ENCODE measurements around the gene EPHA8.

EPHA8 gene

GRCh38 chr1:22584001-22584562 is 20.8 kb downstream of the EPHA8 start:
- Histone ChIP-seq H3K4me3 (ENCODE audit: low read length) (no peak overlapping the region), H3K4me1 (ENCODE audit: control insufficient read depth, insufficient read depth, low read length) (peaks cover 8% of the 10 kb centered on the region), H3K9me3 (ENCODE audit: control insufficient read depth, low read length) (no peaks in the 10 kb centered on the region), H3K36me3 (ENCODE audit: control insufficient read depth, insufficient read depth, low read length, severe bottlenecking) (no peaks in the 10 kb centered on the region), H3K9ac (ENCODE audit: low read length) (no peak overlapping the region), H3K27me3 (replicated peaks; ENCODE audit: control insufficient read depth, insufficient read depth, low read length) (peaks cover 60% of the 10 kb centered on the region)
- DNase-seq (ENCODE audit: low read depth): peak; percentile 22

- Histone ChIP-seq H3K4me3 (ENCODE audit: low read length) (no peak overlapping the region), H3K4me1 (ENCODE audit: control insufficient read depth, insufficient read depth, low read length) (peaks cover 8% of the 10 kb centered on the region), H3K27me3 (replicated peaks; ENCODE audit: control insufficient read depth, insufficient read depth, low read length) (peaks cover 69% of the 10 kb centered on the region), H3K36me3 (ENCODE audit: control insufficient read depth, insufficient read depth, low read length, severe bottlenecking) (no peaks in the 10 kb centered on the region), H3K9ac (ENCODE audit: low read length) (no peak overlapping the region), H3K9me3 (ENCODE audit: control insufficient read depth, low read length) (no peaks in the 10 kb centered on the region)
- DNase-seq (ENCODE audit: low read depth): no peak
These were observed 21.7 kb downstream of the EPHA8 start for GRCh38 chr1:22584970-22585369.

GRCh38 chr1:22585471-22585870 is 22.2 kb downstream of the EPHA8 start:
- no peak overlapping the region for H3K9ac ChIP-seq (ENCODE audit: low read length)

GRCh38 chr1:22586356-22587130 is 23.3 kb downstream of the EPHA8 start:
- Histone ChIP-seq H3K4me3 (ENCODE audit: low read length) (no peak overlapping the region), H3K9me3 (ENCODE audit: control insufficient read depth, low read length) (no peaks in the 10 kb centered on the region), H3K9ac (ENCODE audit: low read length) (no peak overlapping the region), H3K4me1 (ENCODE audit: control insufficient read depth, insufficient read depth, low read length) (peaks cover 8% of the 10 kb centered on the region), H3K27me3 (replicated peaks; ENCODE audit: control insufficient read depth, insufficient read depth, low read length) (peaks cover 66% of the 10 kb centered on the region), H3K36me3 (ENCODE audit: control insufficient read depth, insufficient read depth, low read length, severe bottlenecking) (no peaks in the 10 kb centered on the region)
- no peak for DNase-seq (ENCODE audit: low read depth)

More at GRCh38 chr1:22585471-22585870, 22.2 kb downstream of the EPHA8 start:
- H3K4me1 ChIP-seq (ENCODE audit: control insufficient read depth, insufficient read depth, low read length): peaks cover 8% of the 10 kb centered on the region
- no peaks in the 10 kb centered on the region for H3K9me3 ChIP-seq (ENCODE audit: control insufficient read depth, low read length)
- H3K4me3 ChIP-seq (ENCODE audit: low read length): no peak overlapping the region
- DNase-seq (ENCODE audit: low read depth): no peak
- H3K36me3 ChIP-seq (ENCODE audit: control insufficient read depth, insufficient read depth, low read length, severe bottlenecking): no peaks in the 10 kb centered on the region
- peaks cover 73% of the 10 kb centered on the region for H3K27me3 ChIP-seq (replicated peaks; ENCODE audit: control insufficient read depth, insufficient read depth, low read length)

- Histone ChIP-seq H3K4me3 (ENCODE audit: low read length) (no peak overlapping the region), H3K9ac (ENCODE audit: low read length) (no peak overlapping the region), H3K36me3 (ENCODE audit: control insufficient read depth, insufficient read depth, low read length, severe bottlenecking) (no peaks in the 10 kb centered on the region), H3K27me3 (replicated peaks; ENCODE audit: control insufficient read depth, insufficient read depth, low read length) (peaks cover 66% of the 10 kb centered on the region), H3K9me3 (ENCODE audit: control insufficient read depth, low read length) (no peaks in the 10 kb centered on the region), H3K4me1 (ENCODE audit: control insufficient read depth, insufficient read depth, low read length) (peaks cover 8% of the 10 kb centered on the region)
- DNase-seq (ENCODE audit: low read depth): no peak
These were observed 24.0 kb downstream of the EPHA8 start for GRCh38 chr1:22587247-22587646.

- Histone ChIP-seq H3K27me3 (replicated peaks; ENCODE audit: control insufficient read depth, insufficient read depth, low read length) (peaks cover 63% of the 10 kb centered on the region), H3K36me3 (ENCODE audit: control insufficient read depth, insufficient read depth, low read length, severe bottlenecking) (no peaks in the 10 kb centered on the region)
These were observed 25.7 kb downstream of the EPHA8 start for GRCh38 chr1:22588899-22589422.

GRCh38 chr1:22591576-22591975 is 28.3 kb downstream of the EPHA8 start:
- Histone ChIP-seq H3K36me3 (ENCODE audit: control insufficient read depth, insufficient read depth, low read length, severe bottlenecking) (no peaks in the 10 kb centered on the region), H3K27me3 (replicated peaks; ENCODE audit: control insufficient read depth, insufficient read depth, low read length) (peaks cover 68% of the 10 kb centered on the region), H3K9ac (ENCODE audit: low read length) (no peak overlapping the region), H3K4me3 (ENCODE audit: low read length) (no peak overlapping the region), H3K4me1 (ENCODE audit: control insufficient read depth, insufficient read depth, low read length) (no peaks in the 10 kb centered on the region), H3K9me3 (ENCODE audit: control insufficient read depth, low read length) (no peaks in the 10 kb centered on the region)
- no peak for DNase-seq (ENCODE audit: low read depth)

More at GRCh38 chr1:22588899-22589422, 25.7 kb downstream of the EPHA8 start:
- no peak for DNase-seq (ENCODE audit: low read depth)
- Histone ChIP-seq H3K4me3 (ENCODE audit: low read length) (no peak overlapping the region), H3K9me3 (ENCODE audit: control insufficient read depth, low read length) (no peaks in the 10 kb centered on the region), H3K9ac (ENCODE audit: low read length) (no peak overlapping the region), H3K4me1 (ENCODE audit: control insufficient read depth, insufficient read depth, low read length) (peaks cover 8% of the 10 kb centered on the region)

GRCh38 chr1:22592051-22592450 is 28.8 kb downstream of the EPHA8 start:
- no peak for DNase-seq (ENCODE audit: low read depth)
- Histone ChIP-seq H3K27me3 (replicated peaks; ENCODE audit: control insufficient read depth, insufficient read depth, low read length) (peaks cover 65% of the 10 kb centered on the region), H3K9me3 (ENCODE audit: control insufficient read depth, low read length) (no peaks in the 10 kb centered on the region), H3K36me3 (ENCODE audit: control insufficient read depth, insufficient read depth, low read length, severe bottlenecking) (no peaks in the 10 kb centered on the region), H3K4me3 (ENCODE audit: low read length) (no peak overlapping the region), H3K4me1 (ENCODE audit: control insufficient read depth, insufficient read depth, low read length) (no peaks in the 10 kb centered on the region), H3K9ac (ENCODE audit: low read length) (no peak overlapping the region)

GRCh38 chr1:22592919-22593790 is 29.9 kb downstream of the EPHA8 start:
- Histone ChIP-seq H3K4me3 (ENCODE audit: low read length) (no peak overlapping the region), H3K27me3 (replicated peaks; ENCODE audit: control insufficient read depth, insufficient read depth, low read length) (peaks cover 60% of the 10 kb centered on the region), H3K4me1 (ENCODE audit: control insufficient read depth, insufficient read depth, low read length) (no peaks in the 10 kb centered on the region), H3K9me3 (ENCODE audit: control insufficient read depth, low read length) (no peaks in the 10 kb centered on the region), H3K9ac (ENCODE audit: low read length) (no peak overlapping the region), H3K36me3 (ENCODE audit: control insufficient read depth, insufficient read depth, low read length, severe bottlenecking) (no peaks in the 10 kb centered on the region)
- DNase-seq (ENCODE audit: low read depth): no peak

GRCh38 chr1:22594396-22594795 is 31.1 kb downstream of the EPHA8 start:
- Histone ChIP-seq H3K4me1 (ENCODE audit: control insufficient read depth, insufficient read depth, low read length) (no peaks in the 10 kb centered on the region), H3K36me3 (ENCODE audit: control insufficient read depth, insufficient read depth, low read length, severe bottlenecking) (no peaks in the 10 kb centered on the region), H3K9ac (ENCODE audit: low read length) (no peak overlapping the region), H3K27me3 (replicated peaks; ENCODE audit: control insufficient read depth, insufficient read depth, low read length) (peaks cover 62% of the 10 kb centered on the region), H3K9me3 (ENCODE audit: control insufficient read depth, low read length) (no peaks in the 10 kb centered on the region), H3K4me3 (ENCODE audit: low read length) (no peak overlapping the region)
- no peak for DNase-seq (ENCODE audit: low read depth)

GRCh38 chr1:22595108-22595507 is 31.8 kb downstream of the EPHA8 start:
- no peak overlapping the region for H3K9ac ChIP-seq (ENCODE audit: low read length)
- no peaks in the 10 kb centered on the region for H3K9me3 ChIP-seq (ENCODE audit: control insufficient read depth, low read length)
- no peak overlapping the region for H3K4me3 ChIP-seq (ENCODE audit: low read length)
- H3K4me1 ChIP-seq (ENCODE audit: control insufficient read depth, insufficient read depth, low read length): no peaks in the 10 kb centered on the region
- peaks cover 55% of the 10 kb centered on the region for H3K27me3 ChIP-seq (replicated peaks; ENCODE audit: control insufficient read depth, insufficient read depth, low read length)
- no peak for DNase-seq (ENCODE audit: low read depth)
- no peaks in the 10 kb centered on the region for H3K36me3 ChIP-seq (ENCODE audit: control insufficient read depth, insufficient read depth, low read length, severe bottlenecking)
